ENCODE data around the gene KLK10.

The KLK10 gene

GRCh38 chr19:51019544-51019925 lies at the start of gene KLK10:
Gene KLK10, minus strand, starts transcription at chr19:51019709. Its CDS starts 579 bp downstream, at chr19:51019130.
- DNase-seq (ENCODE audit: low spot score) = no peak

- DNase-seq (ENCODE audit: low spot score) = no peak
These were observed 47.1 kb upstream of the KLK10 start for GRCh38 chr19:51066393-51067186.

GRCh38 chr19:51065221-51065960 lies 45.9 kb upstream of the KLK10 start:
- DNase-seq (ENCODE audit: low spot score) = no peak

GRCh38 chr19:51064534-51065220 lies 45.2 kb upstream of the KLK10 start, which contains the start of gene KLK13:
Gene KLK13, minus strand, starts transcription at chr19:51065092. Its CDS starts 25 bp downstream, at chr19:51065067.
- no peak for DNase-seq (ENCODE audit: low spot score)

GRCh38 chr19:51063664-51064063 lies 44.2 kb upstream of the KLK10 start:
- no peak for DNase-seq (ENCODE audit: low spot score)

GRCh38 chr19:51060973-51061372 lies 41.5 kb upstream of the KLK10 start:
- no peak for DNase-seq (ENCODE audit: low spot score)

- no peak for DNase-seq (ENCODE audit: low spot score)
These were observed 40.8 kb upstream of the KLK10 start for GRCh38 chr19:51060336-51060735.

- DNase-seq (ENCODE audit: low spot score) = no peak
These were observed 40.2 kb upstream of the KLK10 start for GRCh38 chr19:51059715-51060114.

- DNase-seq (ENCODE audit: low spot score) = no peak
These were observed 36.4 kb upstream of the KLK10 start for GRCh38 chr19:51055866-51056265.

- DNase-seq (ENCODE audit: low spot score) = no peak
These were observed 27.5 kb upstream of the KLK10 start for GRCh38 chr19:51047031-51047335.

- no peak for DNase-seq (ENCODE audit: low spot score)
These were observed 24.8 kb upstream of the KLK10 start for GRCh38 chr19:51044327-51044726.

- no peak for DNase-seq (ENCODE audit: low spot score)
These were observed 24.0 kb upstream of the KLK10 start for GRCh38 chr19:51043497-51043896.

- DNase-seq (ENCODE audit: low spot score) = no peak
These were observed 20.6 kb upstream of the KLK10 start for GRCh38 chr19:51040151-51040550.

GRCh38 chr19:51036519-51036918 lies 17.0 kb upstream of the KLK10 start:
- no peak for DNase-seq (ENCODE audit: low spot score)

- DNase-seq (ENCODE audit: low spot score) = no peak
These were observed 15.2 kb upstream of the KLK10 start, which contains the start of gene KLK12 for GRCh38 chr19:51034704-51035103. Gene KLK12, minus strand, starts transcription at chr19:51035002. Its CDS starts 381 bp downstream, at chr19:51034621.

GRCh38 chr19:51031880-51032225 lies 12.3 kb upstream of the KLK10 start:
- DNase-seq (ENCODE audit: low spot score) = no peak

GRCh38 chr19:51031220-51031879 lies 11.8 kb upstream of the KLK10 start:
- no peak for DNase-seq (ENCODE audit: low spot score)

GRCh38 chr19:51030631-51031030 lies 11.1 kb upstream of the KLK10 start:
- no peak for DNase-seq (ENCODE audit: low spot score)

- DNase-seq (ENCODE audit: low spot score) = no peak
These were observed 10.2 kb upstream of the KLK10 start for GRCh38 chr19:51029718-51030117.

GRCh38 chr19:51027873-51028272 lies 8.4 kb upstream of the KLK10 start:
- no peak for DNase-seq (ENCODE audit: low spot score)

- DNase-seq (ENCODE audit: low spot score) = no peak
These were observed 7.8 kb upstream of the KLK10 start for GRCh38 chr19:51027126-51027806.

GRCh38 chr19:51026554-51026831 lies 7.0 kb upstream of the KLK10 start, which contains the start of gene KLK11:
Gene KLK11, minus strand, starts transcription at chr19:51026616. Its CDS starts 985 bp downstream, at chr19:51025631.
- DNase-seq (ENCODE audit: low spot score) = no peak
